Chondrocyte (in vitro differentiated cells): ENCODE measurements around the gene BSG. TPM values are rescaled to one million over a fixed set of nuclear protein-coding genes. Genes with fewer than 3 reads are reported as not detected.
"Not testable (repeated sequence)": the region's sequence is repeated elsewhere in the genome, so short reads cannot be mapped to it uniquely, and the experiment has no call there.

Experiments used
- DNase-seq: peaks from one replicate; pipeline ENCODE4 v3.0.0; 2021; ENCODE audit warnings: mixed read lengths, low spot score
- H3K27ac Mint-ChIP-seq: one replicate; pipeline ENCODE4 v1.8.0; 2021; ENCODE audit warnings: mild to moderate bottlenecking, moderate library complexity, mixed read lengths; ENCODE audit not compliant: unreplicated experiment
- H3K27me3 Mint-ChIP-seq: 2 replicates; pipeline ENCODE4 v1.8.0; 2021; ENCODE audit warnings: low read depth, mixed read lengths
- H3K36me3 Mint-ChIP-seq: 2 replicates; pipeline ENCODE4 v1.8.0; 2021; ENCODE audit warnings: low read depth, mixed read lengths
- H3K4me1 Mint-ChIP-seq: 2 replicates; pipeline ENCODE4 v1.8.0; 2021; ENCODE audit warnings: low read depth, mild to moderate bottlenecking, mixed read lengths
- H3K4me3 Mint-ChIP-seq: one replicate; pipeline ENCODE4 v1.8.0; 2021; ENCODE audit warnings: mild to moderate bottlenecking, moderate library complexity, mixed read lengths; ENCODE audit not compliant: unreplicated experiment
- H3K9me3 Mint-ChIP-seq: 2 replicates; pipeline ENCODE4 v1.8.0; 2021; ENCODE audit warnings: low read depth, mixed read lengths
- CTCF ChIP-seq: fragments of 200-600 bp; sonication (generic); IDR thresholded peaks from 2 replicates; pipeline ENCODE4 v1.5.0; 2021; ENCODE audit warnings: antibody characterized with exemption, mild to moderate bottlenecking, moderate library complexity
- total RNA-seq: library from RNA; stranded (reverse); gene quantifications from 3 replicates; pipeline ENCODE4 v1.2.1, GENCODE V29; 2021

The BSG gene
- total RNA-seq, 1 donor from 2014 or later: 440 TPM

GRCh38 chr19:619286-620002, 47.0 kb downstream of the BSG start:
- no peak overlapping the region for H3K27ac Mint-ChIP-seq
- H3K9me3 Mint-ChIP-seq: no peaks in the 10 kb centered on the region
- peak; percentile 87 for DNase-seq
- peaks cover 10% of the 10 kb centered on the region for H3K4me1 Mint-ChIP-seq
- peaks cover 11% of the 10 kb centered on the region for H3K36me3 Mint-ChIP-seq
- H3K4me3 Mint-ChIP-seq: no peak overlapping the region
- H3K27me3 Mint-ChIP-seq: no peaks in the 10 kb centered on the region
- TF ChIP-seq CTCF: no peak

GRCh38 chr19:620166-620862, 47.9 kb downstream of the BSG start:
- Mint-ChIP-seq H3K36me3 (peaks cover 8% of the 10 kb centered on the region), H3K27ac (no peak overlapping the region)
- peak; percentile 88 for DNase-seq

GRCh38 chr19:621191-621590, 48.8 kb downstream of the BSG start:
- not testable (repeated sequence) for H3K27ac Mint-ChIP-seq, H3K9me3 Mint-ChIP-seq, H3K27me3 Mint-ChIP-seq, H3K4me3 Mint-ChIP-seq, DNase-seq, H3K36me3 Mint-ChIP-seq
- H3K4me1 Mint-ChIP-seq: peaks cover 13% of the 10 kb centered on the region

More at GRCh38 chr19:620166-620862, 47.9 kb downstream of the BSG start:
- Mint-ChIP-seq H3K4me3 (no peak overlapping the region), H3K4me1 (peaks cover 10% of the 10 kb centered on the region), H3K9me3 (no peaks in the 10 kb centered on the region), H3K27me3 (no peaks in the 10 kb centered on the region)
- no peak for TF ChIP-seq CTCF

- Mint-ChIP-seq H3K27me3 (no peaks in the 10 kb centered on the region), H3K4me1 (peaks cover 14% of the 10 kb centered on the region), H3K9me3 (no peaks in the 10 kb centered on the region), H3K27ac (no peak overlapping the region), H3K36me3 (peaks cover 6% of the 10 kb centered on the region), H3K4me3 (no peak overlapping the region)
- DNase-seq: peak; percentile 90
- no peak for TF ChIP-seq CTCF
These were observed 49.4 kb downstream of the BSG start for GRCh38 chr19:621819-622218.

GRCh38 chr19:622666-623065, 50.3 kb downstream of the BSG start:
- Mint-ChIP-seq H3K9me3 (no peaks in the 10 kb centered on the region), H3K36me3 (peaks cover 7% of the 10 kb centered on the region), H3K27ac (no peak overlapping the region), H3K4me1 (peaks cover 15% of the 10 kb centered on the region), H3K4me3 (no peak overlapping the region), H3K27me3 (no peaks in the 10 kb centered on the region)
- peak; percentile 93 for DNase-seq
- no peak for TF ChIP-seq CTCF
